GM18858 (cell line): ENCODE results near the gene ITIH1.

Experiments
- ATAC-seq: cut with Tn5 transposase; IDR thresholded peaks from one replicate; pipeline ENCODE4 v1.9.1; 2021; ENCODE audit not compliant: unreplicated experiment

The ITIH1 gene

DNA sequence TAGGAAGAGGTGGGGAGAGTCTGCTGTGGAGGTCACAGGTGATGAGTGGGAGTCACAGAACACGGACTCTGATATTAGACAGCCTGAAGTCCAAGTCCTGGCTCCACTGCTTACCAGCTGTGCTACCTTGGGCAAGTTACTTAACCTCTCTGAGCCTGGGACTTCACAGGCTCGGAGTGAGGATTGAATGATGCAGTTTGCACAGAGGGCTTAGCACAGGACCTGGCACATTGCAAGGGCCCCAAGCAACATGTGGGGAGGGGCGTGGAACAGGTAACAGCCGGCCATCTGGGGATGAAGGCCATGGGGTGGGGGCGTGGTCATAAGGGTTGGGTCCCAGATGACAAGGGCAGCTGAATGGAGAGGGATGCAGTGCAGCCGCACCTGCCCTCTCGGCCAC is 12.9 kb downstream of the ITIH1 start:
- no peak for ATAC-seq

DNA sequence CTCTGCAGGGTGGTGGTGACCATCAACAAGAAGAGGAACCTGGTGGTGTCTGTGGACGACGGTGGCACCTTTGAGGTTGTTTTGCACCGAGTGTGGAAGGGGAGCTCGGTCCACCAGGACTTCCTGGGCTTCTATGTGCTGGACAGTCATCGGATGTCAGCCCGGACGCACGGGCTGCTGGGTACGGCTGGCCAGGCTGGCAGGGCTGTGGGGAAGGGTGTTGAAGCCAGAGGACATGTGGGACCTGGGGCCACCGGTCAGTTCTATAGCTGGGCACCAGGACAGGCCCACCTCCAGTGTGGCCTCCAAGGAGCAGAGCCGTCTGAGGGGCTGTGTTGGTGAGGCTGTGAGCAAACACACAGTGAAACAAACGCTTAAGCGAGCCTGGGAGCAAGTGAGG is 13.3 kb downstream of the ITIH1 start:
- ATAC-seq: no peak

- no peak for ATAC-seq
These were observed 14.0 kb downstream of the ITIH1 start for GRCh38 chr3:52791366-52791765.

GRCh38 chr3:52791928-52792327 is 14.5 kb downstream of the ITIH1 start:
- ATAC-seq: no peak

GRCh38 chr3:52792413-52792812 is 15.0 kb downstream of the ITIH1 start:
- ATAC-seq: no peak

DNA sequence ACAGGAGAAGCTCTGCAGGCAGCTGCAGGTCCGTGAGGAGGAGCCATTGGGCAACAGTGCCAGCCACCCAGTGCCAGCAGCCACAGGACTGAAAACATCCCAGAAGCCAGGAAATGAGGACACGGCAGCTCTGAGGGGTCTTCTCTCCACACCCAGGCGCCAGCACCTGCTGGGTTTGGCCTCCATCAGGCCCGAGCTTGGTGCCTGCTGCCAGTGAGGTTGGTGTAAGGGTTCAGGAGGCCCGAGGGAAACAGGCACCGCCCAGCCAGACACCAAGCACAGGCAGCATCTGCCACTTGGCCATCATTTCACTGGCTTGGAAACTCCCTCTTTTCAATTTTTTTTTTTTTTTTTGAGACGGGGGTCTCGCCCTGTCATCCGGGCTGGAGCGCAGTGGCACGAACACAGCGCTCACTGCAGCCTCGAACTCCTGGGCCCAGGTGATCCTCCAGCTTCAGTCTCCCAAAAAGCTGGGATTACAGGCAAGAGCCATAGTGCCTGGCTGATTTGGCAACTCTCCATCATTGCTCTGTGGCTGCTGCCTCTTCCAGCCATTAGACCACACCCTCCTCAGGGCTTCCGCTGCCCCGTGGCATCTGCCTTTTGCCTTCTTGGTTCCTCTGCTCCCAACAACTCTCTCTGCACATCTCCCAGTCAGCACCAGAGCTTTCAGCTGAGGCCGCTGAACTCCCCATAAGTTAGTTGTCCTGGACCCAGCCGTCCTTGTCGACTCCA is 15.7 kb downstream of the ITIH1 start:
- no peak for ATAC-seq

- ATAC-seq: no peak
These were observed 16.6 kb downstream of the ITIH1 start for GRCh38 chr3:52793702-52794611.

- ATAC-seq: no peak
These were observed 17.3 kb downstream of the ITIH1 start, which contains the start of gene ITIH3 for GRCh38 chr3:52794612-52795099. Gene ITIH3, plus strand, starts transcription at chr3:52794796. Its CDS starts 8 bp downstream, at chr3:52794804.

DNA sequence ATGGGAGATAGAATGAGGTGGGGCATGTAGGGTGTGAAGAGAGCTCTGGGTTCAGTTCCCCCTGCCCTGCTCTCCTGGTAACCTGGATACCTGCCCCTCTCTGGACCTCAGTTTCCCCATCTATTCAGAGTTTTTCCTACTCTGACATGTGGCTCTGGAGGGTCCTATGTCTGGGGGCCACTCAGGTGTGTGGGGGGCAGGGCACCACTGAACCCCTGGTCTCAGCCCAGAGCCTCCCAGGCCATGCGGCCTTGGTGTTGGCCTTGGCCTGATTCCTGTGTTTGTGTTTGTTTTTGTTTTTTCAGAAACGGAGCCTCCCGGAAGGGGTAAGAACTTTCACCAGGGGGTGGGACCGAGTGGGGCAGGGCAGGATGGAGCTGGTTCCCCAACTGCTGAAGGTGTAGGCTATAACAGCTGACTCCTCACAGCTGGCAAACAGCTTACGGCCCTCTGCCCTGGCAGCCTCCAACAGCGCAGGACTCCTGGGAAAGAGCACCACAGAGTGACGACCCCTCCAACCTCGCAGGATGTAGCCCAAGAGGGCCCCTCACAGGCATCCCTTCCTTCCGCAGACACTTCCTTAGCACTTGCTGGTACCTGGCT is 18.0 kb downstream of the ITIH1 start:
- no peak for ATAC-seq

DNA sequence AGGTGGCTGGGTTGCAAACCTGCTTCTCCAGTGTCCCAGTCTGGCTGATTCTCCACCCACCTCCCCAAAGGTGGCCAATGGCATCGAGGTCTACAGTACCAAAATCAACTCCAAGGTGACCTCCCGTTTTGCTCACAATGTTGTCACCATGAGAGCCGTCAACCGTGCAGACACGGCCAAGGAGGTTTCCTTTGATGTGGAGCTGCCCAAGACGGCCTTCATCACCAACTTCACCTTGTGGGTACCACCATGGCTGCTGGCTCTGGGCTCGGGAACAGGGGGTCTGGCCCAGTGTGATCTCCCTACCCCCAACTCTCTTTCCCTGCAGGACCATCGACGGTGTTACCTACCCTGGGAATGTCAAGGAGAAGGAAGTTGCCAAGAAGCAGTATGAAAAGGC is 19.0 kb downstream of the ITIH1 start:
- no peak for ATAC-seq

DNA sequence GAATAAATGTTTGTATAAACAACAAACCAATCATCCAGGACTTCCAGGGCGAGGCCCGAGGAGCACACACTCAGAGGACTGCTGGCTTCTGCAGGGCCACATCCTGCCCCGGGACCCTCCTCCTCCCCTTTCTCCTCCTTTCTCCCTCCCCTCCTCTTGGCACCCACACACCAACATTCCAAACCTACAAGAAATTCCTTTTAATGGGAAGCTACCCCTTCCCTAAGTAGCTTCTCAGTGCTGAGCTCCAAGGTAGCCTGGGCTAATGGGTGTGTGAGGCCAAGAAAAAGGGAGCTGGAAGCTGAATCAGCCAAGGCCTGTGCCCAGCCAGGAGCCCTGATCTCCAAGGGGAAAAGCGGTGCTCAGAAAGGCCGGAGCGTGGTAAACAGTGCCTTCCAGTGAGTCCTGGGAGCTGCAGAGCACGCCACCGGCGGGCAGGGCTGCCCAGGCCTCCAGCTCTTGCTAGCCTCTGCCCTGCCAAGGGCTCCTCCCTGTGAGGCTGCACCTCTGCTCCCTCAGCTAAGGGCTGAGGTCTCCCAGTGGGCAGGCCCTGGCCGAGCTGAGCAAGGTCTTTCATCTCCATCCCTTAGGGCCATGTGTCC is 21.1 kb downstream of the ITIH1 start:
- ATAC-seq: no peak

GRCh38 chr3:52798978-52799476 is 21.6 kb downstream of the ITIH1 start:
- no peak for ATAC-seq

DNA sequence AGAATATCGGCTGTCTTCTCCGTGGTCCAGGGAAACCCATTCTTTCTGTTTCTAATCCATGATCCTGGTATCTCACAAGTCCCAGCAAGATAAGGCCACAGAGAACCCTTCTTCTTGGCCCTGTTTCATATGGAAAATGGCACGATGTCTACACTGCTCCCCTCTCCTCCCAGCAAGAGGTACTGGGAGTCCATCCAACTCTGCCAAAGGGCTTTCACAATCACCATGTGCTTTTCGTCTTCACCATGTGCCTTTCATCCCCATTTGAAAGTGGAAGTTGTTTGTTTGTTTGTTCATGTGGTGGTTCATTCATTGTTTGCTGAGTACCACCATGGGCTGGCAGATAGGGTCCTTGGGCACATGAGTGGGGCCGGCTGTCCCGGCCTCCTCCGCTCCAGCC is 22.7 kb downstream of the ITIH1 start:
- ATAC-seq: no peak

GRCh38 chr3:52801839-52802238 is 24.4 kb downstream of the ITIH1 start:
- ATAC-seq: no peak

GRCh38 chr3:52805270-52806039 is 28.1 kb downstream of the ITIH1 start:
- ATAC-seq: no peak

DNA sequence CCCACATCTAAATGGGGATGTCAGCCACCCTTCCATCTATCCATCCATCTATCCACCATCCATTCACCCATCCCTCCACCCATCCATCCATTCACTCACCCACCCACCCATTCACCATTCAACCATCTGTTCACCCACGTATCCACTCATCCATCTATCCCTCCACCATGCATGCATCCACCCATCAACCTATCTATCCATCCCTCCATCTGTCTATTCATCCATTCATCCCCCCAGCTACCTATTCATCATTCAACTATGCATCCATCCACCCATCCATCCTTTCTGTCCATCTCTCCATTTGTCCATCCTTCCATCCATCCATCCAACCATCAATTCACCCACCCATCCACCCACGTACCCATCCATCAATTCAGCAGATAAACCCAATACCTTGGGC is 31.8 kb downstream of the ITIH1 start:
- ATAC-seq: no peak

- ATAC-seq: no peak
These were observed 32.4 kb downstream of the ITIH1 start for GRCh38 chr3:52809662-52810377.

GRCh38 chr3:52810923-52811322 is 33.5 kb downstream of the ITIH1 start:
- no peak for ATAC-seq

DNA sequence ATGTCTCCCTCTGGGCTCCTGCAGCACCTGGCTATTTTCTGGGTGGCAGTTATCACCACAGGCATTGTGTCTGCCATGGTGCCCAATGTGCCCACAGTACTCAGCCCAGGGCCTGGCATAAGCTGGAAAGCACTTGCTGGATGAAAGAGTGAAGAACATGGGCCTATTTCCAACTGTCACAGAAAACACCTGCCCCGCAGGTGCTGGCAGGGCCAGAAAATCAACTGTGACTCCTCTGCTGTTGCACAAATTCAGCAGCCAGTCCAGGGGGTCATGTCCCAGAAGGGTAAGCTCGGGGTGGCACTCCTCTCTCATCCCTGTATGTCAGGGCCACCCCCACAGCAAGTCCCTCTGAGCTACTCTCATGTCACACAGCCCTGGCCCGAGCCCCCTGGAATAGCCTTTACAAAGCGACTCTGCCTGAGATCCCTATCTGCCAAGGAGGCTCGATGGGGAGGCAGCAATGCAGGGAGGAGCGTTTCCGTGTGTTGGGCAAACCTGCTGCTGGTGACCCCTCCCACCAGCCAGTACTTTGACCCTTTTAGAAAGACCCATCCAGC is 34.1 kb downstream of the ITIH1 start:
- ATAC-seq: no peak
